ENCODE data around the gene VAC14. TPM values are rescaled to one million over a fixed set of nuclear protein-coding genes. Genes with fewer than 3 reads are reported as not detected.

VAC14 gene
- total RNA-seq, 1 donor from 2014 or later, result 38.4 TPM

GRCh38 chr16:70679671-70680494, 121.1 kb downstream of the VAC14 start:
- Mint-ChIP-seq H3K27me3 (no peaks in the 10 kb centered on the region), H3K36me3 (ENCODE audit: insufficient read depth) (peaks cover 9% of the 10 kb centered on the region), H3K9me3 (ENCODE audit: low read depth) (no peaks in the 10 kb centered on the region), H3K4me3 (ENCODE audit: low read depth) (no peak overlapping the region), H3K4me1 (ENCODE audit: low read depth) (peaks cover 14% of the 10 kb centered on the region), H3K27ac (no peak overlapping the region)
- no peak for DNase-seq (ENCODE audit: low spot score, unreplicated experiment)
- peak; percentile 58 for TF ChIP-seq CTCF (IDR thresholded peaks at IDR 0.05; ENCODE audit: unreplicated experiment)

GRCh38 chr16:70678898-70679670, 121.9 kb downstream of the VAC14 start:
- Mint-ChIP-seq H3K9me3 (ENCODE audit: low read depth) (no peaks in the 10 kb centered on the region), H3K27ac (no peak overlapping the region), H3K4me1 (ENCODE audit: low read depth) (peaks cover 14% of the 10 kb centered on the region), H3K27me3 (no peaks in the 10 kb centered on the region), H3K4me3 (ENCODE audit: low read depth) (no peak overlapping the region), H3K36me3 (ENCODE audit: insufficient read depth) (peaks cover 10% of the 10 kb centered on the region)
- no peak for TF ChIP-seq CTCF (IDR thresholded peaks at IDR 0.05; ENCODE audit: unreplicated experiment)
- no peak for DNase-seq (ENCODE audit: low spot score, unreplicated experiment)

GRCh38 chr16:70678121-70678897, 122.6 kb downstream of the VAC14 start:
- peaks cover 13% of the 10 kb centered on the region for H3K4me1 Mint-ChIP-seq (ENCODE audit: low read depth)
- peaks cover 14% of the 10 kb centered on the region for H3K36me3 Mint-ChIP-seq (ENCODE audit: insufficient read depth)
- no peaks in the 10 kb centered on the region for H3K9me3 Mint-ChIP-seq (ENCODE audit: low read depth)
- no peak for TF ChIP-seq CTCF (IDR thresholded peaks at IDR 0.05; ENCODE audit: unreplicated experiment)
- no peak overlapping the region for H3K4me3 Mint-ChIP-seq (ENCODE audit: low read depth)
- no peak for DNase-seq (ENCODE audit: low spot score, unreplicated experiment)
- no peak overlapping the region for H3K27ac Mint-ChIP-seq
- H3K27me3 Mint-ChIP-seq, result no peaks in the 10 kb centered on the region

- Mint-ChIP-seq H3K27ac (no peak overlapping the region), H3K9me3 (ENCODE audit: low read depth) (no peaks in the 10 kb centered on the region), H3K36me3 (ENCODE audit: insufficient read depth) (peaks cover 16% of the 10 kb centered on the region), H3K4me3 (ENCODE audit: low read depth) (no peak overlapping the region), H3K4me1 (ENCODE audit: low read depth) (peaks cover 10% of the 10 kb centered on the region), H3K27me3 (no peaks in the 10 kb centered on the region)
- TF ChIP-seq CTCF (IDR thresholded peaks at IDR 0.05; ENCODE audit: unreplicated experiment), result no peak
- DNase-seq (ENCODE audit: low spot score, unreplicated experiment), result no peak
Observed at GRCh38 chr16:70677499-70678120, 123.3 kb downstream of the VAC14 start.
